Left renal pelvis (tissue), 4 donors: Measurements from ENCODE around the gene VPS45. TPM values are rescaled to one million over a fixed set of nuclear protein-coding genes. Genes with fewer than 3 reads are reported as not detected.
A peak's percentile ranks its signal among the peaks of the same experiment; 100 is the strongest.

ENCODE experiments used
- DNase-seq, 4 donors: peaks; one replicate each; pipeline ENCODE4 v3.0.0-alpha.2; 2013; ENCODE audit warnings: low read depth in 4 of 4, low spot score in 3 of 4
- polyA plus RNA-seq, 4 donors: library from polyadenylated mRNA; unstranded; fragments of 120-200 nt; gene quantifications; one replicate each; pipeline ENCODE4 v1.2.1, GENCODE V29; 2013; ENCODE audit not compliant: insufficient read length in 4 of 4

VPS45 gene
- polyA plus RNA-seq, 4 donors: 64.1 to 83.9 (median 67.2) TPM

DNA sequence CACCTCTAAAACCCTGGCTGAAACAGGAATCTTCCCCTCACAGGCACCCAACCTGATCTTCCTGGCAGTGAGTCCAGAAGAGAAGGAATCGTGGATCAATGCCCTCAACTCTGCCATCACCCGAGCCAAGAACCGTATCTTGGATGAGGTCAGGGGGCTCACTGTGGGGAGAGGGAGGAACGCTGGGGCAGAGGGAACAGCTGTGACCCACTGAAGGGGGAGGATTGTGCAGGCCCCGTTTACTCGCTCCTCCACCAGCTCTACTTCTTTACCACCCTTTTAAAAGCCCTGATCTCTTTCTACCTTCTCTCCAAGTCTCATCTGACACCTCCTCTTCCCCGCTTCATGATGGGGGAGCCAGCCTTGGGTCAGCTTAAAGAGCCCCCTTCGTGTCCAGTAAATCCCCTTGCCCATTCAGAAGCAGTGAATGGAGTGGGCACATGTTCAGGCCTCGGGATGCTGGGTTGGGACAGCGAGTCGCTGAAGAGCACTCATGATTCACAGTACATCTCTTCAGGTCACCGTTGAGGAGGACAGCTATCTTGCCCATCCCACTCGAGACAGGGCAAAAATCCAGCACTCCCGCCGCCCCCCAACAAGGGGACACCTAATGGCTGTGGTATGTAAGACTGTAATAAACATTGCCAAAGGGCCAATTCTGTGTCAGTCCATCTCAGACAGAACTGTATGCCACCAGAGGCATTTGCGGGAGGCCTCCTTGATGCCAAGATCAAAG, 89.5 kb downstream of the VPS45 start:
- DNase-seq: no peak

GRCh38 chr1:150159550-150159949, 92.0 kb downstream of the VPS45 start:
- DNase-seq: no peak

- no peak for DNase-seq
These were observed 93.5 kb downstream of the VPS45 start for GRCh38 chr1:150160964-150161621.

- DNase-seq: no peak
These were observed 94.4 kb downstream of the VPS45 start for GRCh38 chr1:150161747-150162581.

DNA sequence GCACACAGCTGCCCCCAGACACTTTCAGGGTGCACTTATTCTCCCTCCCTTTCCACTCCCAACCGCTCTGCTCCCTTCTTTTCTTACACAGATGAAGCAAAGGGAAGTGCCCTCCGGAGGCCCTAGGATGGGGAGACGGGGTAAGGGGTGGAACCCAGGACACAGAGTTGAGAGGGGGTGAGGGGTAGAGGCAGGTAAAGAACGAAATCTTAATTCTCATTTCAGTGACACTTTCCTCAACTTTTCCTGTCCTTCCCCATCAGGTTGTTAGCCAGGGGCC, 94.9 kb downstream of the VPS45 start:
- DNase-seq: no peak

GRCh38 chr1:150162862-150163706, 95.5 kb downstream of the VPS45 start:
- peak; percentile 85 to 92 (median 88) for DNase-seq

GRCh38 chr1:150164224-150164623, 96.6 kb downstream of the VPS45 start:
- DNase-seq: no peak

DNA sequence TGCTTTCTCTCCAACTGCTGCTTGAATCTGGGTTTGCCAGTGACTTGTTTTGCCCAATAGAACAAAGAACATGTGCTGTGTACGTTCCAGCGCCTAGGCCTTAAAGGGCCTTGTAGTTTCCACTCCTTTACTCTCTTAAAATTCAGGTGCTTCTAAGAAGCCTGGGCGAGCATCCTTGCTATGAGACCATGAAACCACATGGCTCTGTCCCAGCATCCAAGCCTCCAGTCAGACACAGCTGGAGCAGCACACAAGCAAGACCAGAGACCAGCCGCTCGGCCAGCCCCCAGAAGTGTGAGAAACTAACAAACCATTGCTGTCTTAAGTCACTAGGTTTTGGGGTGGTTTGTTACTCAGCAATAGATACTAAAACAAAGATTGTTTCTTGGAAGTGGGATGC, 97.2 kb downstream of the VPS45 start:
- no peak for DNase-seq

- no peak for DNase-seq
These were observed 98.3 kb downstream of the VPS45 start for GRCh38 chr1:150165622-150166612.

GRCh38 chr1:150168960-150169601, 101.5 kb downstream of the VPS45 start:
- no peak for DNase-seq

DNA sequence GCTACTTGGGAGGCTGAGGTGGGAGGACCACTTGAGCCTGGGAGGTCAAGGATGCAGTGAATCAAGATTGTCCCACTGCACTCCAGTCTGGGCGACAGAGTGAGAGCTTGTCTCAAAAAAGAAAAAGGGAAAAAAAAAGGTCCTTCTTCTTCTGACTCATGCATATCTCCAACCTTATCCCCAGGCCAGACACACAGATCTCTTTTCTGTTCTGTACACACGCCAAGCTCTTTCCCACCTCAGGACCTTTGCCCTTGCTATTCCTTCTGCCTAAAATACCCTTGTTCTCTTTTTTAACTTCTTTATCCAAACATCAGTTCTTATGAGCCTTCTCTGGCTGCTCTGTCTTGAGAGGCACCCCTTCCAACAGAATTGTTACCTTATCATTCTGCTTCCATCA, 104.2 kb downstream of the VPS45 start:
- no peak for DNase-seq

DNA sequence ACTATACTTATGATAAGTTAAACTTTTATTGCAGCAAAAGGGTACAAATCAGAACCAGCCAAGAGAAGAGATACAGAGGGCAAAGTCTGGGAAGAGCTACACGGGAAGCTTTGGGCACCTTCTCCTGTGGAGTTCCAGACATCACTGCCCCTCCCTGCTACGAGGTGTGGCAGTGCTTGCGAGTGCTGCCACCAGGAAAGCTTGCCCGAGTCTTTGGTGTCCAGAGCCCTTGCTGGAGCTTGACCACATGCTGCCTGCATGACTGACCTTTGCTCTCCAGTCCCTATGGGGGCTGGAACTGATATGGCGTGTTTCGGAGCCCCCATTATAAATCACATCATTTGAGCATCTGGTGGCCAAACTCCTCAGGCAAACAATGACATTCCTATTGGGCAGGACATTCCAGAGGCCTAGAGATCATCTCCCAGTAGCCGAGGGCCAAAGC, 105.6 kb downstream of the VPS45 start:
- DNase-seq: no peak

DNA sequence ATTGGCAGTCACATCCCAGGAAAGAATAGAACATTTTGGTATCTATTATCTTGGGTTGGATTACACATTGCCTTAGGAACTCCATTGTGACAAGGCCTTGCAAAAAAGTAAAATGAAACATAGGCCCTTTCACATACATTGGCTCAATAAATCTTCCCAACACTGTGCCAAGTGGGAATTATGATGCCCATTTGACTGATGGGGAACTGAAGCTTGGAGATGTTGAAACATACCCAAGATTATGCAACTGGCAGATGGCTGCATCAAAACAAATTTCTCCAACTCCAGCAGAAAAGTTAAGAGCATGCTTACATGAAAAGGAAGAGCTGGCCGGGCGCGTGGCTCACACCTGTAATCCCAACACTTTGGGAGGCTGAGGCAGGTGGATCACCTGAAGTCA, 109.0 kb downstream of the VPS45 start:
- DNase-seq: no peak

DNA sequence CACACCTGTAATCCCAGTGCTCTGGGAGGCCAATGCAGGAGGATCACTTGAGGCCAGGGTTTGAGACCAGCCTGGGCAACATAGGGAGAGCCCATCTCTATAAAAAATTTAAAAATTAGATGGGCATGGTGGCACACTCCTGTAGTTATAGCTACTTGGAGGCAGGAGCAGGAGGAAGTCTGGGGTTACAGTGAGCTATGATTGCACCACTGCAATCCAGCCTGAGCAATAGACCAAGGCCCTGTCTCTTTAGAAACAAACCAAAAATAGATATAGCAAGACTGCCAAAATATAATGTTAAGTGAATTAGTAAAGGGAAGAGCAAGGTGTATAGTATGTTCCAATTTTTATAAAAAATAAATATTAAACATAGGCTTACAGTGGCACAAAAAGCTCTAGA, 111.0 kb downstream of the VPS45 start:
- no peak for DNase-seq

- DNase-seq: no peak
These were observed 112.3 kb downstream of the VPS45 start for GRCh38 chr1:150179867-150180266.

GRCh38 chr1:150180474-150180873, 112.9 kb downstream of the VPS45 start:
- DNase-seq: no peak

- DNase-seq: no peak
These were observed 114.7 kb downstream of the VPS45 start for GRCh38 chr1:150182247-150182646.

DNA sequence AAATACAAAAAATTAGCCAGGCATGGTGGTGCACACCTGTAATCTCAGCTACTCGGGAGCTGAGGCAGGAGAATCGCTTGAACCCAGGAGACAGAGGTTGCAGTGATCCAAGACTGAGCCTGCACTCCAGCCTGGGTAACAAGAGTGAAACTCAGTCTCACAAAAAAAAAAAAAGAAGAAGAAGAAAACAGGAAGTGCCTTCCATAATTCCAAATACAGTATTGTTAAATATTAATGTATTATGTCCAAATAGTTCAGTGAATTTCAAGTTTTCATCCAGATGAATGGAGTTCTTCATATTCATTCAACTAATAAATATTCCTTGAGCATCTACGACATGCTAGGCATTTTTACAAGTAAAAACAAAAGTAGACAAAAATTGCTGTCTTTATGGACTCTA, 115.5 kb downstream of the VPS45 start:
- no peak for DNase-seq

GRCh38 chr1:150185481-150185880, 117.9 kb downstream of the VPS45 start:
- DNase-seq: no peak
